ENCODE data around the gene LDLR. TPM values are rescaled to one million over a fixed set of nuclear protein-coding genes. Genes with fewer than 3 reads are reported as not detected.

The LDLR gene
- total and polyA plus RNA-seq, 3 donors from 2014 or later = 12.5 to 20.1 (median 19.0) TPM

DNA sequence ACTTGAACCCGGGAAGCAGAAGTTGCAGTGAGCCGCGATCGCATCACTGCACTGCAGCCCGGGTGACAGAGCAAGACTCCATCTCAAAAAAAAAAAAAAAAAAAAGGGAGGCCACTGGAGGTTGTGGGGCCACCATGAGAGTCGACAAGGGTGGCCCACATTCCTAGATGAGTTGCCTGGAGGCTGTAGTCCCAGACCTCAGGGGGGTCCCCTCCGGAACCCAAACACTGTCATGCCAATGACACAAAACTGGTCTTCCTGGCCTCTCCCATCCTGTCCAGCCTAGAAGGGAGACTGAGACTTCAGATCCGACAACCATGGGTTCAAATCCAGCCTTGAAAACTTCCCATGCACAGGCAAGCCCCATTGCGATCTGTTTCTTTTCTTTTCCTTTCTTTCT lies 51.6 kb downstream of the LDLR start:
- DNase-seq = no peak
- H3K27ac ChIP-seq = peak overlapping the region in 1 of 2 donors; percentile 92
- no peaks in the 10 kb centered on the region for H3K27me3 ChIP-seq
- H3K9me3 ChIP-seq = no peaks in the 10 kb centered on the region
- no peaks in the 10 kb centered on the region for H3K36me3 ChIP-seq (ENCODE audit: low read depth, missing control alignments)
- intact Hi-C loops (cut with DNase I; ENCODE audit: low total_unique reads) = no loop called here
- 86 to 94% methylated on average over 9 of the region's 9 CpGs for WGBS, 2 donors
- no peak overlapping the region for H3K4me3 ChIP-seq
- TF ChIP-seq, protein P1, sequence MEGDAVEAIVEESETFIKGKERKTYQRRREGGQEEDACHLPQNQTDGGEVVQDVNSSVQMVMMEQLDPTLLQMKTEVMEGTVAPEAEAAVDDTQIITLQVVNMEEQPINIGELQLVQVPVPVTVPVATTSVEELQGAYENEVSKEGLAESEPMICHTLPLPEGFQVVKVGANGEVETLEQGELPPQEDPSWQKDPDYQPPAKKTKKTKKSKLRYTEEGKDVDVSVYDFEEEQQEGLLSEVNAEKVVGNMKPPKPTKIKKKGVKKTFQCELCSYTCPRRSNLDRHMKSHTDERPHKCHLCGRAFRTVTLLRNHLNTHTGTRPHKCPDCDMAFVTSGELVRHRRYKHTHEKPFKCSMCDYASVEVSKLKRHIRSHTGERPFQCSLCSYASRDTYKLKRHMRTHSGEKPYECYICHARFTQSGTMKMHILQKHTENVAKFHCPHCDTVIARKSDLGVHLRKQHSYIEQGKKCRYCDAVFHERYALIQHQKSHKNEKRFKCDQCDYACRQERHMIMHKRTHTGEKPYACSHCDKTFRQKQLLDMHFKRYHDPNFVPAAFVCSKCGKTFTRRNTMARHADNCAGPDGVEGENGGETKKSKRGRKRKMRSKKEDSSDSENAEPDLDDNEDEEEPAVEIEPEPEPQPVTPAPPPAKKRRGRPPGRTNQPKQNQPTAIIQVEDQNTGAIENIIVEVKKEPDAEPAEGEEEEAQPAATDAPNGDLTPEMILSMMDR (IDR thresholded peaks at IDR 0.05) = no peak
- no peak for TF ChIP-seq POLR2A (IDR thresholded peaks at IDR 0.05)
- H3K4me1 ChIP-seq = peaks cover 47% of the 10 kb centered on the region

DNA sequence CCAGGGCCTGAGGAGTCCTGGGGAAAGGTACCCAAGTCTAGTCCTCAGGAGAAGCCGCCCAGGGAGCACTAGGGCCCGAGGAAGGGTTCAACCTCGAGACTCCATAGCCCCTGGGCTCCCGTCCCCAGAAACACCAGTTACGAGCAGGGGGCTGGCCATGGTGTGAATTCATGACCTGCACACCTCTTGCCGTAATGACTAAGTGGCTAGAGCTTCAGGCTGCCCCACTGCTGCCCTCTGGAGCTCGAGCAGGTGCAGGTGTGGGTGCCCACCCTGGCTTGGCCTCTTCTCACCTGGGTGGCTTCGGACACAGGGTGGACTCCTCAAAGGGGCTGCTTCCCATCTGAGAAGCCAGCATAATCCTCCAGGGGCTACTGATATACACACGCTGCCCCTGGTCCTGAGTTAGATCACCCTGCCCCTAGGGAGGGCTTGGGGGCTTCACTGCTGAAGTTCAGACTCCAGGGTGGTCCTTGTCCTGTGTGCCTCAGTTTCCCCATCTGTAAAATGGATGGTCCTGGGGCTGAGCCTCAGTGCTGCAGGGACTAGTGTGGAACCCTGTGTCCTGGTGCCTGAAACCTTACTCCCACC lies 52.8 kb downstream of the LDLR start:
- Histone ChIP-seq H3K27ac (peak overlapping the region; percentile 83 to 92), H3K9me3 (no peaks in the 10 kb centered on the region), H3K27me3 (no peaks in the 10 kb centered on the region), H3K4me3 (no peak overlapping the region), H3K4me1 (peaks cover 44% of the 10 kb centered on the region), H3K36me3 (ENCODE audit: low read depth, missing control alignments) (no peaks in the 10 kb centered on the region)
- intact Hi-C loops (cut with DNase I; ENCODE audit: low total_unique reads) = no loop called here
- no peak for DNase-seq
- WGBS, 2 donors = 59 to 76% methylated on average over 3 to 9 of the region's 9 CpGs
- no peak for TF ChIP-seq POLR2A (IDR thresholded peaks at IDR 0.05)
- TF ChIP-seq, protein P1 (IDR thresholded peaks at IDR 0.05) = no peak

DNA sequence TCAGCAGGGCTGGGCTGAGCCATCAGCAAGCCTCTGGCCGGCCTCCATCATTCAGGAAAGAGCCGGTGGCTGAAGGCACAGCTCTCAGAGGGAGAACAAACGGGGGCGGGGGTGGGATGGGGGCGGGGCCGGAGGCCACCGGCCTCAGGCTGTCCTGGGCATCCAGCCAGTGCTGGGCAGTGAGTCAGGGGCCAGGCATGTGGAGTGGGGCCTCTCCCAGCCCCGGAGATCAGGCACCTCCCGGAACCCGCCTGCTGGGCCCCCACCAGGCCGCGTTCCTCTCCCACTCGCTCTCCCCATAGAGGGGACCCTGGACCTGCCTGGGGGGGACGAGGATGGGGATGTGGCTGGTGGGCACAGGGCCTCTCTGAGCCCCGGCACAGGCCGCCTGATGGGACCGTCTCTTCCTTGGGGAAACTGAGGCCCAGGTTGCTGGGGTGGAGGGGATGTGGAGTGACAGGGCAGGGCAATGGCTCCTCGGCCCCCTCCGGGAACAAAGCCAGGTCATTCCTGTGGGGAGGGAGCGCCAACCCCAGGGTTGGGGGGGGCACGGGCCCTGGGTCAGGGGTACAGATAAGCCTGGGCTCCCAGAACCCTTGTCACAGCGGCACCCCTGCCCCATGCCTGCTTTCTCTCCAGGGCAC lies 53.4 kb downstream of the LDLR start:
- 23 to 31% methylated on average over 13 to 17 of the region's 22 CpGs for WGBS, 2 donors
- Histone ChIP-seq H3K36me3 (ENCODE audit: low read depth, missing control alignments) (no peaks in the 10 kb centered on the region), H3K27ac (peak overlapping the region; percentile 83 to 92), H3K4me3 (no peak overlapping the region), H3K4me1 (peaks cover 39% of the 10 kb centered on the region), H3K27me3 (no peaks in the 10 kb centered on the region), H3K9me3 (no peaks in the 10 kb centered on the region)
- TF ChIP-seq POLR2A (IDR thresholded peaks at IDR 0.05) = no peak
- DNase-seq = peak; percentile 83
- intact Hi-C loops (cut with DNase I; ENCODE audit: low total_unique reads) = no loop called here

DNA sequence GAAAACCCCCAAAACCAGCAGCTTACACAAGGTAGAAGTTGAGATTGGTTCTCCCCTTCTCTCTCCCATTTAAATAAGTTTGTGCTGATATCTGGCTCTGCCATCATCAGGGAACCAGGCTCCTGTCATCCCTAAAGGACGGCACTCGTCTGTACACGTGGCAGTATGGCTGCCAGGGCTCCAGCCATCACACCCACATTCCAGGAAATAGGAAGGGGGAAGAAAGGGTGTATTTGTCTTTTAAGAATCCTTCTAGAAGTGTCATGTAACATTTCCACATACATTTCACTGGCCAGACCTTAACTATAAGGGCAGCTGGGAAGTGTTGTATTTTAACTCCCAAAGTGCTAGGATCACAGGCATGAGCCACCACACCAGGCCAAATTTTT lies 56.3 kb downstream of the LDLR start:
- no peaks in the 10 kb centered on the region for H3K9me3 ChIP-seq
- no peaks in the 10 kb centered on the region for H3K36me3 ChIP-seq (ENCODE audit: low read depth, missing control alignments)
- no peak for DNase-seq
- H3K27ac ChIP-seq = no peak overlapping the region
- WGBS, 2 donors = 95 to 100% methylated on average over 3 of the region's 3 CpGs
- TF ChIP-seq, protein P1 (IDR thresholded peaks at IDR 0.05) = no peak
- no peak for TF ChIP-seq POLR2A (IDR thresholded peaks at IDR 0.05)
- intact Hi-C loops (cut with DNase I; ENCODE audit: low total_unique reads) = no loop called here
- no peaks in the 10 kb centered on the region for H3K27me3 ChIP-seq
- peaks cover 19% of the 10 kb centered on the region for H3K4me1 ChIP-seq
- no peak overlapping the region for H3K4me3 ChIP-seq

DNA sequence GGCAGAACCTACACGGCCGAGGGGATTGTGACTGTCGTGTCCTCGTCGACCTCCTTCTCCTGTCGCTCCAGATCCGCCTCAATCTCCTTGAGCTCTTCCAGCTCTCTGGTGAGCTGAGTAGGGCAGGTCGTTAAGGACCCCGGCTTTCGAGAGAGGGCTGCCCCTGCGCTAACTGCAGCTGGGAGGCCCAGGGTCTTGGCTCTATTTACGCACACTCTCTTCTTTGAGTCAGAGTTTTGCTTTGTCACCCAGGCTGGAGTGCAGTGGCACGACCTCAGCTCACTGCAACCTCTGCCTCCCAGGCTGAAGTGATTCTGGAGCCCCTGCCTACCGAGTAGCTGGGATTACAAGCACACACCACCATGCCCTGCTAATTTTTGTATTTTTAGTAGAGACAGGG lies 58.7 kb downstream of the LDLR start:
- TF ChIP-seq POLR2A (IDR thresholded peaks at IDR 0.05) = no peak
- TF ChIP-seq, protein P1 (IDR thresholded peaks at IDR 0.05) = no peak
- Histone ChIP-seq H3K4me1 (peaks cover 19% of the 10 kb centered on the region), H3K27ac (no peak overlapping the region), H3K27me3 (no peaks in the 10 kb centered on the region), H3K36me3 (ENCODE audit: low read depth, missing control alignments) (no peaks in the 10 kb centered on the region), H3K4me3 (no peak overlapping the region), H3K9me3 (no peaks in the 10 kb centered on the region)
- intact Hi-C loops (cut with DNase I; ENCODE audit: low total_unique reads) = no loop called here
- 87 to 93% methylated on average over 9 to 14 of the region's 14 CpGs for WGBS, 2 donors
- DNase-seq = no peak
